NOMO-1 treated with DMSO at 0.1 percent for 48 hours (cell line): Measurements from ENCODE around the gene CHIC2.
"Not testable (repeated sequence)": the region's sequence is repeated elsewhere in the genome, so short reads cannot be mapped to it uniquely, and the experiment has no call there.

Source experiments
- DNase-seq: peaks from one replicate; lab custom pipeline; 2025; ENCODE audit not compliant: unreplicated experiment; lab: John Stamatoyannopoulos, UW

CHIC2 gene

GRCh38 chr4:54064317-54065111 lies at the start of gene CHIC2:
CHIC2 (minus strand) TSS chr4:54064605; CDS start chr4:54064300, 305 bp downstream.
- peak; percentile 90 for DNase-seq

- DNase-seq: not testable (repeated sequence)
These were observed 48.8 kb upstream of the CHIC2 start for GRCh38 chr4:54113206-54113605.

- no peak for DNase-seq
These were observed 45.6 kb upstream of the CHIC2 start for GRCh38 chr4:54110019-54110416.

- no peak for DNase-seq
These were observed 45.0 kb upstream of the CHIC2 start for GRCh38 chr4:54109241-54110018.

- DNase-seq: no peak
These were observed 43.7 kb upstream of the CHIC2 start for GRCh38 chr4:54107951-54108748.

- no peak for DNase-seq
These were observed 40.5 kb upstream of the CHIC2 start for GRCh38 chr4:54104907-54105306.

GRCh38 chr4:54103190-54103574 lies 38.8 kb upstream of the CHIC2 start:
- no peak for DNase-seq

GRCh38 chr4:54102531-54103106 lies 38.2 kb upstream of the CHIC2 start:
- DNase-seq: no peak

GRCh38 chr4:54101190-54102041 lies 37.0 kb upstream of the CHIC2 start:
- no peak for DNase-seq

- no peak for DNase-seq
These were observed 36.3 kb upstream of the CHIC2 start for GRCh38 chr4:54100595-54101189.

- no peak for DNase-seq
These were observed 35.6 kb upstream of the CHIC2 start, which contains the start of gene GSX2 for GRCh38 chr4:54099748-54100574. GSX2 (plus strand) TSS chr4:54100163; CDS start chr4:54100345, 182 bp downstream.

- no peak for DNase-seq
These were observed 34.9 kb upstream of the CHIC2 start for GRCh38 chr4:54099287-54099747.

- no peak for DNase-seq
These were observed 34.0 kb upstream of the CHIC2 start for GRCh38 chr4:54098375-54098774.

- DNase-seq: no peak
These were observed 32.7 kb upstream of the CHIC2 start for GRCh38 chr4:54097152-54097551.

- DNase-seq: no peak
These were observed 32.0 kb upstream of the CHIC2 start for GRCh38 chr4:54096295-54096962.

GRCh38 chr4:54095110-54095825 lies 30.9 kb upstream of the CHIC2 start:
- no peak for DNase-seq

- DNase-seq: no peak
These were observed 30.0 kb upstream of the CHIC2 start for GRCh38 chr4:54094451-54094850.
